HepG2 (cell line): ENCODE measurements around the gene KLK11.

ENCODE experiments used
- ETV6 ChIP-seq: sonication (generic); formaldehyde crosslinking; conservative IDR thresholded peaks from 2 replicates; pipeline ENCODE4 v1.4.0; 2020; ENCODE audit warnings: missing genetic modification reagents
- RBM22 ChIP-seq: fragments of 200-400 bp; formaldehyde crosslinking; optimal IDR thresholded peaks from 2 replicates; pipeline ENCODE3; 2017; ENCODE audit warnings: mild to moderate bottlenecking, low read length, moderate library complexity
- RFX5 ChIP-seq: IDR thresholded peaks from 2 replicates; pipeline ENCODE4 v1.6.1; 2011; ENCODE audit warnings: low read depth, low read length, improper control_type of control experiment
- TF ChIP-seq, protein P1 (sequence below): sonication (generic); formaldehyde crosslinking; IDR thresholded peaks from 2 replicates; pipeline ENCODE4 v1.4.0; 2020; ENCODE audit warnings: missing genetic modification reagents

- TF ChIP-seq RBM22, result no peak
- TF ChIP-seq RFX5, result no peak
- TF ChIP-seq ETV6 (CRISPR knock-in tag), result no peak
- TF ChIP-seq, protein P1, sequence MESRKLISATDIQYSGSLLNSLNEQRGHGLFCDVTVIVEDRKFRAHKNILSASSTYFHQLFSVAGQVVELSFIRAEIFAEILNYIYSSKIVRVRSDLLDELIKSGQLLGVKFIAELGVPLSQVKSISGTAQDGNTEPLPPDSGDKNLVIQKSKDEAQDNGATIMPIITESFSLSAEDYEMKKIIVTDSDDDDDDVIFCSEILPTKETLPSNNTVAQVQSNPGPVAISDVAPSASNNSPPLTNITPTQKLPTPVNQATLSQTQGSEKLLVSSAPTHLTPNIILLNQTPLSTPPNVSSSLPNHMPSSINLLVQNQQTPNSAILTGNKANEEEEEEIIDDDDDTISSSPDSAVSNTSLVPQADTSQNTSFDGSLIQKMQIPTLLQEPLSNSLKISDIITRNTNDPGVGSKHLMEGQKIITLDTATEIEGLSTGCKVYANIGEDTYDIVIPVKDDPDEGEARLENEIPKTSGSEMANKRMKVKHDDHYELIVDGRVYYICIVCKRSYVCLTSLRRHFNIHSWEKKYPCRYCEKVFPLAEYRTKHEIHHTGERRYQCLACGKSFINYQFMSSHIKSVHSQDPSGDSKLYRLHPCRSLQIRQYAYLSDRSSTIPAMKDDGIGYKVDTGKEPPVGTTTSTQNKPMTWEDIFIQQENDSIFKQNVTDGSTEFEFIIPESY (CRISPR knock-in tag), result no peak
Measured at GRCh38 chr19:51003316-51003715, 23.1 kb downstream of the KLK11 start.
